Liver (tissue), 9 donors: ENCODE measurements around the gene HOXB9. TPM values are rescaled to one million over a fixed set of nuclear protein-coding genes. Genes with fewer than 3 reads are reported as not detected.

Experiments
- DNase-seq: peaks from one replicate; pipeline ENCODE4 v3.0.0-alpha.2; 2017; ENCODE audit warnings: low spot score
- H3K27ac ChIP-seq, 2 donors: one replicate each; pipeline ENCODE4 v1.7.0; 2013; ENCODE audit warnings: inconsistent platforms in 2 of 2, low read length in 2 of 2, control low read depth in 1 of 2, low read depth in 1 of 2, mild to moderate bottlenecking in 1 of 2
- H3K27me3 ChIP-seq, 4 donors: one replicate each; pipeline versions ENCODE4 v1.6.1 to v1.7.0; 2013; ENCODE audit warnings: low read length in 3 of 4, inconsistent platforms in 1 of 4, mild to moderate bottlenecking in 1 of 4, moderate library complexity in 1 of 4; ENCODE audit not compliant: control insufficient read depth in 4 of 4, insufficient read depth in 4 of 4
- H3K36me3 ChIP-seq, 4 donors: one replicate each; pipeline versions ENCODE4 v1.6.1 to v1.7.0; 2013; ENCODE audit warnings: low read length in 3 of 4, mild to moderate bottlenecking in 3 of 4, low read depth in 1 of 4, moderate library complexity in 1 of 4; ENCODE audit not compliant: control insufficient read depth in 4 of 4, insufficient read depth in 3 of 4
- H3K4me1 ChIP-seq, 4 donors: one replicate each; pipeline versions ENCODE4 v1.6.1 to v1.7.0; 2013; ENCODE audit warnings: low read length in 3 of 4, mild to moderate bottlenecking in 3 of 4, moderate library complexity in 1 of 4; ENCODE audit not compliant: control insufficient read depth in 4 of 4, insufficient read depth in 4 of 4
- H3K4me3 ChIP-seq, 3 donors: one replicate each; pipeline versions ENCODE4 v1.6.1 to v1.7.0; 2013; ENCODE audit warnings: low read length in 3 of 3, control low read depth in 1 of 3, low read depth in 1 of 3, mild to moderate bottlenecking in 1 of 3
- H3K9ac ChIP-seq, 2 donors: one replicate each; pipeline ENCODE4 v1.7.0; 2013; ENCODE audit warnings: low read length in 2 of 2, mild to moderate bottlenecking in 2 of 2, moderate library complexity in 2 of 2, control low read depth in 1 of 2, low read depth in 1 of 2
- H3K9me3 ChIP-seq, 4 donors: one replicate each; pipeline versions ENCODE4 v1.6.1 to v1.7.0; 2013; ENCODE audit warnings: low read length in 3 of 4; ENCODE audit not compliant: control insufficient read depth in 4 of 4
- ATF3 ChIP-seq: IDR thresholded peaks from 2 replicates; pipeline ENCODE4 v1.6.1; 2016; ENCODE audit warnings: antibody characterized with exemption
- CTCF ChIP-seq: fragments of 150-350 bp; IDR thresholded peaks from 2 replicates; pipeline ENCODE4 v1.5.1; 2017; ENCODE audit warnings: improper control_type of control experiment, low read depth, low read length; ENCODE audit not compliant: missing input control
- EGR1 ChIP-seq, 2 donors: IDR thresholded peaks; 2 replicates each; pipeline ENCODE4 v1.6.1; 2016 to 2018; ENCODE audit warnings: antibody characterized with exemption in 2 of 2, low read depth in 2 of 2
- FOXA1 ChIP-seq: IDR thresholded peaks from 2 replicates; pipeline ENCODE4 v1.6.1; 2016; ENCODE audit warnings: antibody characterized with exemption
- FOXA2 ChIP-seq: IDR thresholded peaks from 2 replicates; pipeline ENCODE4 v1.6.1; 2016; ENCODE audit warnings: antibody characterized with exemption
- GABPA ChIP-seq, 2 donors: IDR thresholded peaks in 1 of 2; conservative IDR thresholded peaks in 1 of 2; 2 replicates each; pipeline ENCODE4 v1.6.1; 2016; ENCODE audit warnings: antibody characterized with exemption in 2 of 2, mild to moderate bottlenecking in 1 of 2, moderate library complexity in 1 of 2
- HNF4A ChIP-seq, 2 donors: conservative IDR thresholded peaks; 2 replicates each; pipeline ENCODE4 v1.6.1; 2016; ENCODE audit warnings: antibody characterized with exemption in 2 of 2, mild to moderate bottlenecking in 2 of 2
- HNF4G ChIP-seq: IDR thresholded peaks from 2 replicates; pipeline ENCODE4 v1.6.1; 2016; ENCODE audit warnings: antibody characterized with exemption
- JUND ChIP-seq, 2 donors: IDR thresholded peaks; 2 replicates each; pipeline ENCODE4 v1.6.1; 2016; ENCODE audit warnings: antibody characterized with exemption in 2 of 2
- NR2F2 ChIP-seq: IDR thresholded peaks from 2 replicates; pipeline ENCODE4 v1.6.1; 2016; ENCODE audit warnings: antibody characterized with exemption
- RAD21 ChIP-seq, 2 donors: IDR thresholded peaks; 2 replicates each; pipeline ENCODE4 v1.6.1; 2016; ENCODE audit warnings: antibody characterized with exemption in 2 of 2, mild to moderate bottlenecking in 2 of 2
- REST ChIP-seq: IDR thresholded peaks from 2 replicates; pipeline ENCODE4 v1.6.1; 2016; ENCODE audit warnings: antibody characterized with exemption, mild to moderate bottlenecking
- RXRA ChIP-seq, 2 donors: IDR thresholded peaks; 2 replicates each; pipeline ENCODE4 v1.6.1; 2017 to 2018; ENCODE audit warnings: antibody characterized with exemption in 2 of 2, mild to moderate bottlenecking in 1 of 2
- SP1 ChIP-seq: IDR thresholded peaks from 2 replicates; pipeline ENCODE4 v1.6.1; 2018; ENCODE audit warnings: antibody characterized with exemption, mild to moderate bottlenecking
- TAF1 ChIP-seq: conservative IDR thresholded peaks from 2 replicates; pipeline ENCODE4 v1.6.1; 2016; ENCODE audit warnings: antibody characterized with exemption, mild to moderate bottlenecking
- YY1 ChIP-seq: IDR thresholded peaks from 2 replicates; pipeline ENCODE4 v1.6.1; 2016; ENCODE audit warnings: antibody characterized with exemption, mild to moderate bottlenecking
- ZBTB33 ChIP-seq: IDR thresholded peaks from 2 replicates; pipeline ENCODE4 v1.6.1; 2016; ENCODE audit warnings: antibody characterized with exemption
- WGBS: extraction: QIAGEN DNeasy Blood & Tissue Kit; methylation state at CpG from one replicate; pipeline ENCODE4 v1.1.7; 2013; 5-methylcytosine and 5-hydroxymethylcytosine counted together
- polyA plus RNA-seq, 2 donors: library from polyadenylated mRNA; stranded (reverse) in 1 of 2; unstranded in 1 of 2; fragments of 200-250 nt in 1 of 2; fragments of >200 nt in 1 of 2; fragmentation: Nextera tagmentation in 1 of 2; extraction: Ambion mirVana in 1 of 2; gene quantifications; one replicate each; pipeline versions ENCODE4 v1.2.1 to v1.2.3, GENCODE V29; 2013 to 2015
- total RNA-seq, 2 donors: library from RNA; depleted of rRNA; stranded (reverse); fragments of >200 nt; gene quantifications; one replicate each; pipeline ENCODE4 v1.2.3, GENCODE V29; 2014
- donor health status: healthy.
- donor health status: healthy.
- donor health status: healthy.
- donor health status: healthy.
- donor health status: healthy.

HOXB9 gene
- total and polyA plus RNA-seq, 4 donors: not detected

- Histone ChIP-seq H3K27me3 (peaks cover 6 to 58% (median 41%) of the 10 kb centered on the region in 4 donors), H3K4me3 (no peak overlapping the region), H3K9ac (no peak overlapping the region), H3K9me3 (no peaks in the 10 kb centered on the region), H3K36me3 (no peaks in the 10 kb centered on the region), H3K27ac (no peak overlapping the region), H3K4me1 (peaks cover 7 to 14% (median 13%) of the 10 kb centered on the region in 4 donors)
- no peak for DNase-seq
- WGBS: 24% methylated on average over 27 of the region's 27 CpGs
- TF ChIP-seq ZBTB33 (no peak), JUND (IDR thresholded peaks at IDR 0.05) (no peak), CTCF (no peak), RXRA (IDR thresholded peaks at IDR 0.05) (no peak), REST (no peak), NR2F2 (no peak), SP1 (no peak), RAD21 (IDR thresholded peaks at IDR 0.05) (no peak), HNF4A (conservative IDR thresholded peaks at IDR 0.05) (no peak)
These were observed 1.7 kb upstream of the HOXB9 start for GRCh38 chr17:48627623-48628521.

- H3K27ac ChIP-seq: no peak overlapping the region
- H3K36me3 ChIP-seq: no peaks in the 10 kb centered on the region
- 18% methylated on average over 5 of the region's 5 CpGs for WGBS
- H3K27me3 ChIP-seq: peaks cover 4 to 54% (median 41%) of the 10 kb centered on the region in 4 donors
- peaks cover 7 to 14% (median 13%) of the 10 kb centered on the region in 4 donors for H3K4me1 ChIP-seq
- no peak overlapping the region for H3K4me3 ChIP-seq
- DNase-seq: no peak
- H3K9ac ChIP-seq: no peak overlapping the region
- no peaks in the 10 kb centered on the region for H3K9me3 ChIP-seq
- no peak for TF ChIP-seq NR2F2
- no peak for TF ChIP-seq REST
- no peak for TF ChIP-seq HNF4A (conservative IDR thresholded peaks at IDR 0.05)
- no peak for TF ChIP-seq ATF3
- TF ChIP-seq RXRA (IDR thresholded peaks at IDR 0.05): no peak
- TF ChIP-seq EGR1 (IDR thresholded peaks at IDR 0.05; ENCODE audit: low read depth in 2 of 2): no peak
- no peak for TF ChIP-seq SP1
- TF ChIP-seq FOXA2: no peak
- TF ChIP-seq FOXA1: no peak
- no peak for TF ChIP-seq JUND (IDR thresholded peaks at IDR 0.05)
- TF ChIP-seq TAF1: no peak
- no peak for TF ChIP-seq RAD21 (IDR thresholded peaks at IDR 0.05)
- no peak for TF ChIP-seq GABPA (IDR thresholded peaks at IDR 0.05 in 1 of 2, conservative IDR thresholded peaks at IDR 0.05 in 1 of 2)
- no peak for TF ChIP-seq YY1
- no peak for TF ChIP-seq HNF4G
- TF ChIP-seq ZBTB33: no peak
These were observed 1.0 kb upstream of the HOXB9 start for GRCh38 chr17:48627118-48627597.
